ENCODE data around the gene IRX4. TPM values are rescaled to one million over a fixed set of nuclear protein-coding genes. Genes with fewer than 3 reads are reported as not detected.

Gene IRX4
- total RNA-seq (not detected), polyA plus RNA-seq (under 1 TPM in 1 of 3 donors, not detected in 2; 0.03 TPM)
- long read RNA-seq, donor 1: 0 reads
- long read RNA-seq, donor 2: 0 reads
- long read RNA-seq, donor 3: 0 reads
- long read RNA-seq, donor 4: 0 reads
- long read RNA-seq, donor 5: 0 reads
- long read RNA-seq, donor 6: 0 reads
- long read RNA-seq, donor 7: 0 reads
- long read RNA-seq, donor 8: 0 reads
- long read RNA-seq, donor 9: 0 reads
- long read RNA-seq, donor 10: 0 reads

DNA sequence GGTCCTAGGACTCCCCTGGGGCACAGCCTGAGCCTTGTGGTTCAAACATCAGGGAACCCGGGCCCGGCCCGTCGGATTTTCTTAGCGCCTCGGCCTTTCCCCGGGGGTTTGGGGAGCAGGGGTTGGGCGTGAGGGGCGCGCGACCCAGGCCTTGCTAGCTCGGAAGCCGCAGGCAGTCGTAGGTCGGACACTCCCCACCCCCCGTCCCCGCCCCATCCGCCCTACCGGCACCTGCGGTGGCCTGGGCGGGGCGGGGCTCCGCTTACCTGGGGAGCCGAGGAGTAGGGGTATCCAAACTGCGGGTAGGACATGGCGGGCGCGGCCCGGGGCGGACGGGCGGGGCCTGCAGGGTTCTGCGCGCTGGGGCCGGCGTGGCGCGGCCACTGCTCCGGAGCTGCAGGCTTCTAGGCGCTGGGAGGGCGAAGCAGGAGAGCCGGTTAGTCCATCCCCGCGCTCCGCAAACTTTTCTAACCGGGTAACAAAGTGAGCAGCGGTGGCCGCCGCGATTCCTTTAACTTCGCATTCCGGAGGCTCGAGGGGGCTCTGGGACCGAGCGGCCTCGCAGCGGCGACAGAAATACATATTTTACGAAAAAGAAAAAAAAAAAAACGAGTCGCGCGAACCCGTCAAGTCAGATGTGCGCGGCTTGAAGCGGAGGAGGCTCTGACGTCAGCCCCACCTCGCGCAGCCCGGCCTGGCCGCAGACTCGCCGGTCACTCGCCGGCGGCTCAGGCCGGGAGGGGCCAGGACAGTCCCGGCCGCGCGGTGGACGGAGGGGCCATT, at the start of gene IRX4:
TSS of gene IRX4 (minus strand) at position 589 of the 783 bp plus-strand sequence. CDS start at position 311, 278 bp downstream.
- DNase-seq: peak in 1 of 7 donors; percentile 3
- Histone ChIP-seq H3K9me3 (replicated peaks in 1 of 3) (no peaks in the 10 kb centered on the region), H3K27ac (no peak within 1 kb of the TSS), H3K36me3 (replicated peaks in 1 of 2) (no peaks in the 10 kb centered on the region), H3K27me3 (peaks cover 90% of the 10 kb centered on the region), H3K4me3 (no peak within 1 kb of the TSS), H3K4me1 (replicated peaks in 1 of 2) (peaks cover 0 to 16% of the 10 kb centered on the region in 2 donors)
- 0 to 3% (median 2%) methylated on average over 27 to 83 of the region's 83 CpGs for WGBS, 4 donors
- intact Hi-C loops (cut with DNase I): no loop called here
- TF ChIP-seq CTCF (IDR thresholded peaks at IDR 0.05) (no peak), POLR2A (IDR thresholded peaks at IDR 0.05) (no peak)

GRCh38 chr5:1931604-1932231, 49.0 kb upstream of the IRX4 start:
- H3K27ac ChIP-seq: no peak overlapping the region

GRCh38 chr5:1930880-1931603, 48.3 kb upstream of the IRX4 start:
- peak overlapping the region in 1 of 5 donors; percentile 16 for H3K27ac ChIP-seq
- peak overlapping the region in 1 of 4 donors; percentile 34 for H3K4me3 ChIP-seq
- peaks cover 33% of the 10 kb centered on the region for H3K27me3 ChIP-seq
- H3K36me3 ChIP-seq (replicated peaks in 1 of 2): no peaks in the 10 kb centered on the region
- 0 to 7% (median 2%) methylated on average over 7 to 66 of the region's 66 CpGs for WGBS, 4 donors
- no peaks in the 10 kb centered on the region for H3K4me1 ChIP-seq (replicated peaks in 1 of 2)
- no peaks in the 10 kb centered on the region for H3K9me3 ChIP-seq (replicated peaks in 1 of 3)
- peak in 1 of 7 donors; percentile 56 for DNase-seq
- intact Hi-C loops (cut with DNase I): no loop called here
- no peak for TF ChIP-seq CTCF (IDR thresholded peaks at IDR 0.05)
- TF ChIP-seq POLR2A (IDR thresholded peaks at IDR 0.05): no peak

More at GRCh38 chr5:1931604-1932231, 49.0 kb upstream of the IRX4 start:
- intact Hi-C loops (cut with DNase I): no loop called here
- TF ChIP-seq POLR2A (IDR thresholded peaks at IDR 0.05): no peak
- TF ChIP-seq CTCF (IDR thresholded peaks at IDR 0.05): no peak
- DNase-seq: no peak
- Histone ChIP-seq H3K36me3 (replicated peaks in 1 of 2) (no peaks in the 10 kb centered on the region), H3K4me3 (peak overlapping the region in 1 of 4 donors; percentile 34), H3K4me1 (replicated peaks in 1 of 2) (no peaks in the 10 kb centered on the region), H3K9me3 (replicated peaks in 1 of 3) (no peaks in the 10 kb centered on the region), H3K27me3 (peaks cover 33% of the 10 kb centered on the region)
- WGBS, 4 donors: 11 to 36% (median 23%) methylated on average over 8 to 27 of the region's 27 CpGs

Measured in adrenal gland (tissue), 19 donors.